NCI-H446 (cell line): ENCODE results near the gene TLCD3B.
"Not testable (repeated sequence)": the region's sequence is repeated elsewhere in the genome, so short reads cannot be mapped to it uniquely, and the experiment has no call there.

Source experiments
- DNase-seq, 2 experiments: peaks; one replicate each; lab custom pipeline; 2025; lab: John Stamatoyannopoulos, UW

Gene TLCD3B

GRCh38 chr16:30025574-30025973 lies 5.5 kb downstream of the TLCD3B start:
- DNase-seq = no peak

- DNase-seq = no peak
Observed at GRCh38 chr16:30025156-30025555, 5.9 kb downstream of the TLCD3B start.

- DNase-seq = no peak
Observed at GRCh38 chr16:30024451-30024850, 6.6 kb downstream of the TLCD3B start.

GRCh38 chr16:30023586-30023985 lies 7.5 kb downstream of the TLCD3B start:
- no peak for DNase-seq

GRCh38 chr16:30022887-30023286 lies 8.2 kb downstream of the TLCD3B start, which contains the start of gene C16orf92:
C16orf92 (plus strand) TSS chr16:30023198; CDS start chr16:30023341, 143 bp downstream.
- no peak for DNase-seq

GRCh38 chr16:30018731-30019158 lies 12.3 kb downstream of the TLCD3B start:
- no peak for DNase-seq

- not testable (repeated sequence) for DNase-seq
Observed at GRCh38 chr16:30017937-30018336, 13.1 kb downstream of the TLCD3B start.

- no peak for DNase-seq
Observed at GRCh38 chr16:30017277-30017656, 13.8 kb downstream of the TLCD3B start.

GRCh38 chr16:30016555-30017276 lies 14.4 kb downstream of the TLCD3B start:
- no peak for DNase-seq

GRCh38 chr16:30015450-30015849 lies 15.6 kb downstream of the TLCD3B start:
- DNase-seq = not testable (repeated sequence)

GRCh38 chr16:30012598-30012997 lies 18.5 kb downstream of the TLCD3B start:
- DNase-seq = not testable (repeated sequence)

- DNase-seq = no peak
Observed at GRCh38 chr16:30011714-30012504, 19.2 kb downstream of the TLCD3B start.

- DNase-seq = peak in 1 of 2 experiments; percentile 67
Observed at GRCh38 chr16:30010844-30011713, 20.0 kb downstream of the TLCD3B start, which contains the start of gene DOC2A. DOC2A (minus strand) TSS chr16:30011027; CDS start chr16:30010222, 805 bp downstream.

- no peak for DNase-seq
Observed at GRCh38 chr16:30009990-30010843, 20.9 kb downstream of the TLCD3B start.

- no peak for DNase-seq
Observed at GRCh38 chr16:30009085-30009862, 21.8 kb downstream of the TLCD3B start.

- no peak for DNase-seq
Observed at GRCh38 chr16:30007378-30007895, 23.6 kb downstream of the TLCD3B start.

- no peak for DNase-seq
Observed at GRCh38 chr16:30006659-30007377, 24.3 kb downstream of the TLCD3B start.

GRCh38 chr16:30006095-30006473 lies 25.0 kb downstream of the TLCD3B start:
- no peak for DNase-seq

- DNase-seq = no peak
Observed at GRCh38 chr16:30005341-30006094, 25.6 kb downstream of the TLCD3B start.
